Measurements from ENCODE around the gene SMIM34.
"Not testable (repeated sequence)": the region's sequence is repeated elsewhere in the genome, so short reads cannot be mapped to it uniquely, and the experiment has no call there.

DNA sequence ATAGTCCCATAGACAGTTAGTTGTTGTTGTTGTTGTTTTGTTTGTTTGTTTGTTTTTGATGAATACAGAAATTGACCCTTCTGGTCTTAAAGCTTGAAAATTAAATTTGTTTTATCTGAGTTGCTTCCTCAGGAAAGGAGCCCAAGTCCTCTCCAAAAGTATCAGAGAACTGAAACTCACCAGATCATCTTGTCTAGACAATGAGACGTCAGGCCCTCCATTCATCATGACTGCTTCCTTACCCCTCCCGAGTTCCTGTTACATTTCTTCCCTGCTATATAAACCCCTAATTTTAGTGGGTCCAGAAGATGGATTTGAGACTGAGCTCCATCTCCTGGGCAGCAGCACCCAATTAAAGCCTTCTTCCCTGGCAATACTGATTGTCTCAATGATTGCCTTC lies 17.1 kb downstream of the SMIM34 start:
- TF ChIP-seq CTCF, POLR2A (IDR thresholded peaks at IDR 0.05): not testable (repeated sequence)
